HG02678 (cell line): ENCODE results near the gene TMPRSS2.
A peak's percentile ranks its signal among the peaks of the same experiment; 100 is the strongest.
"Not testable (repeated sequence)": the region's sequence is repeated elsewhere in the genome, so short reads cannot be mapped to it uniquely, and the experiment has no call there.

Experiments
- ATAC-seq: cut with Tn5 transposase; IDR thresholded peaks from one replicate; pipeline ENCODE4 v1.9.1; 2021; ENCODE audit warnings: mild to moderate bottlenecking, moderate library complexity; ENCODE audit not compliant: unreplicated experiment

Gene TMPRSS2

GRCh38 chr21:41428311-41428710, 79.6 kb downstream of the TMPRSS2 start:
- ATAC-seq: no peak

DNA sequence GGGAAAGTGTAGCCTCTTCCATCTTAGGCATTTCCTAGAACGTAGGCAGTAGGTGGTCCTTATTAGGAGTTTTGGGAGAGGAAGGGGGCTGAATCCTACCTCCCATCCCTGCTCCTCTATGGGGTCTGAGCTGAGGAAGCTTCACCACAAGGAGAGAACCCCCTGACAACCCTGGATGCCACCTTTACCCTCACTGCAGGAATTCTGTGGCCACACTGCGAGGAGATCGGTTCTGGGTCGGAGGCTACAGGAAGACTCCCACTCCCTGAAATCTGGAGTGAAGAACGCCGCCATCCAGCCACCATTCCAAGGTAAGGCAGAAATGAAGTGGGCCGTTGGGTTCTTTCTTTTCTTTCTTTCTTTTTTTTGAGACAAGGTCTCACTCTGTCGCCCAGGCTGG, 80.4 kb downstream of the TMPRSS2 start:
- no peak for ATAC-seq

GRCh38 chr21:41426676-41427404, 81.1 kb downstream of the TMPRSS2 start:
- no peak for ATAC-seq

GRCh38 chr21:41425954-41426675, 81.8 kb downstream of the TMPRSS2 start, which contains the start of gene MX1:
Gene MX1 (plus strand): TSS chr21:41426239. CDS start chr21:41432071, 5,832 bp downstream.
- ATAC-seq: peak; percentile 89

- no peak for ATAC-seq
These were observed 82.4 kb downstream of the TMPRSS2 start for GRCh38 chr21:41425588-41425953.

DNA sequence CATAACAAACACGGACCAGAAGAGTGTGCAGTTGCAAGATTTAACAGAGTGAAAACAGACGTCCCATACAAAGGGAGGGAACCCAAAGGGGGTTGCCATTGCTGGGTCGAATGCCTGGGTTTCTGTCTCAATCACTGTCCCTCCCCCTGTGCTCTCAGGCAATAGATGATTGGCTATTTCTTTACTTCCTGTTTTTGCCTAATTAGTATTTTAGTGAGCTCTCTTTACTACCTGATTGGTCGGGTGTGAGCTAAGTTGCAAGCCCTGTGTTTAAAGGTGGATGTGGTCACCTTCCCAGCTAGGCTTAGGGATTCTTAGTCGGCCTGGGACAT, 84.7 kb downstream of the TMPRSS2 start:
- ATAC-seq: not testable (repeated sequence)

GRCh38 chr21:41422546-41423304, 85.2 kb downstream of the TMPRSS2 start:
- no peak for ATAC-seq

- ATAC-seq: not testable (repeated sequence)
These were observed 87.0 kb downstream of the TMPRSS2 start for GRCh38 chr21:41420998-41421397.

GRCh38 chr21:41419921-41420862, 87.8 kb downstream of the TMPRSS2 start:
- peak; percentile 85 for ATAC-seq

GRCh38 chr21:41418956-41419680, 88.8 kb downstream of the TMPRSS2 start:
- no peak for ATAC-seq

- ATAC-seq: no peak
These were observed 89.6 kb downstream of the TMPRSS2 start for GRCh38 chr21:41418393-41418792.

DNA sequence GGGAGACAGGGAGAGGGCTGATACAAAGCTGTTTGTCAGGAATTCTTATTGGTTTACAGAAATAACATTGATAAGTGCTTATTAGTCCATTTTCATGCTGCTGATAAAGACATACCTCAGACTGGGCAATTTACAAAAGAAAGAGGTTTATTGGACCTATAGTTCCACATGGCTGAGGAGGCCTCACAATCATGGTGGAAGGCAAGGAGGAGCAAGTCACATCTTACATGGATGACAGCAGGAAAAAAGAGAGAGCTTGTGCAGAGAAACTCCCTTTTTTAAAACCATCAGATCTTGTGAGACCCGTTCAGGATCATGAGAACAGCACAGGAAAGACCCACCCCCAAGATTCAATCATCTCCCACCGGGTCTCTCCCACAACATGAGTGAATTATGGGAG, 90.5 kb downstream of the TMPRSS2 start:
- not testable (repeated sequence) for ATAC-seq
